OCI-LY7 (cell line): Measurements from ENCODE around the gene DLG5. TPM values are rescaled to one million over a fixed set of nuclear protein-coding genes. Genes with fewer than 3 reads are reported as not detected.

Experiments
- BruUV-seq: library from RNA; stranded (reverse); fragments of 400-500 nt; replicated peaks from 2 replicates; lab custom pipeline; 2021; lab: Mats Ljungman, UMichigan
- CTCF ChIA-PET: fragments of 300-600 bp; sonication (Branson Sonifier 250); formaldehyde crosslinking; loops from one replicate; lab custom pipeline; 2022; ENCODE audit warnings: antibody characterized with exemption; ENCODE audit not compliant: unreplicated experiment; lab: Charles Lee
- POLR2A ChIA-PET: fragments of 300-600 bp; sonication (Branson Sonifier 250); formaldehyde crosslinking; loops from one replicate; lab custom pipeline; 2022; ENCODE audit warnings: antibody characterized with exemption; lab: Charles Lee
- DNase-seq: peaks from one replicate; pipeline ENCODE4 v3.0.0-alpha.2; 2015; ENCODE audit warnings: low spot score
- H2AFZ ChIP-seq: fragments of 200-600 bp; sonication (generic), shearing (Covaris generic); 2 replicates; pipeline ENCODE4 v1.6.1; 2014; ENCODE audit warnings: mild to moderate bottlenecking, antibody characterized with exemption, low read length, moderate library complexity
- H3K27ac ChIP-seq: fragments of 200-600 bp; sonication (generic); 2 replicates; pipeline ENCODE4 v1.5.1; 2014; ENCODE audit warnings: mixed run types, low read depth, mild to moderate bottlenecking, moderate library complexity, low read length, inconsistent platforms; ENCODE audit not compliant: poor library complexity, severe bottlenecking
- H3K36me3 ChIP-seq: fragments of 200-600 bp; sonication (generic); 2 replicates; pipeline ENCODE4 v1.6.1; 2014; ENCODE audit warnings: mild to moderate bottlenecking, antibody characterized with exemption, low read length, moderate library complexity, mixed read lengths; ENCODE audit not compliant: insufficient read depth
- H3K4me1 ChIP-seq: fragments of 200-600 bp; sonication (generic); 2 replicates; pipeline ENCODE4 v1.5.1; 2014; ENCODE audit warnings: mild to moderate bottlenecking, low read length; ENCODE audit not compliant: insufficient read depth, poor library complexity, severe bottlenecking
- H3K4me2 ChIP-seq: fragments of 200-600 bp; sonication (generic); 2 replicates; pipeline ENCODE4 v1.6.1; 2014; ENCODE audit warnings: mild to moderate bottlenecking, low read length
- H3K4me3 ChIP-seq: fragments of 200-600 bp; sonication (generic); 2 replicates; pipeline ENCODE4 v1.5.1; 2014; ENCODE audit warnings: mild to moderate bottlenecking, low read depth, low read length; ENCODE audit not compliant: poor library complexity, severe bottlenecking
- H3K79me2 ChIP-seq: fragments of 200-600 bp; sonication (generic); 2 replicates; pipeline ENCODE4 v1.6.1; 2016; ENCODE audit warnings: low read depth, mild to moderate bottlenecking, low read length, moderate library complexity, mixed read lengths; ENCODE audit not compliant: insufficient read depth
- H3K9me2 ChIP-seq: fragments of 200-600 bp; sonication (generic); 2 replicates; pipeline ENCODE4 v1.6.1; 2016; ENCODE audit warnings: mild to moderate bottlenecking, low read length, mixed read lengths; ENCODE audit not compliant: insufficient read depth
- H3K9me3 ChIP-seq: fragments of 200-600 bp; sonication (generic); 2 replicates; pipeline ENCODE4 v1.6.1; 2014; ENCODE audit warnings: mild to moderate bottlenecking, mixed run types, low read length, mixed read lengths
- H4K20me1 ChIP-seq: fragments of 200-600 bp; sonication (generic); 2 replicates; pipeline ENCODE4 v1.6.1; 2014; ENCODE audit warnings: mild to moderate bottlenecking, antibody characterized with exemption, low read length, moderate library complexity, mixed read lengths; ENCODE audit not compliant: insufficient read depth
- CTCF ChIP-seq: fragments of 200-600 bp; sonication (generic); conservative IDR thresholded peaks from 2 replicates; pipeline ENCODE4 v1.5.1; 2014; ENCODE audit warnings: mild to moderate bottlenecking, antibody characterized with exemption, low read length, moderate library complexity, mixed read lengths
- EZH2phosphoT487 ChIP-seq: fragments of 200-600 bp; sonication (generic); IDR thresholded peaks from 2 replicates; pipeline ENCODE4 v1.6.1; 2018; ENCODE audit warnings: low read depth, borderline replicate concordance, mild to moderate bottlenecking, mixed run types, antibody characterized with exemption, low read length, moderate library complexity, mixed read lengths
- intact Hi-C: fragments of 100-400 bp; cut with micrococcal nuclease; formaldehyde crosslinking; loops from one replicate; pipeline ENCODE4 v1.10.0; 2022; ENCODE audit not compliant: unreplicated experiment
- total RNA-seq, 2 experiments: library from RNA; depleted of rRNA in 1 of 2; stranded (reverse); fragments of >200 nt in 1 of 2; shearing (Covaris generic) in 1 of 2; gene quantifications; 2 replicates each; pipeline ENCODE4 v1.2.3, GENCODE V29; 2014 to 2022

DLG5 gene
- total RNA-seq, 2 experiments from 2014 or later, result 0.27 TPM; not detected in 1

GRCh38 chr10:77921395-77921794 is 5.2 kb downstream of the DLG5 start:
- no TSS peak for BruUV-seq

GRCh38 chr10:77920495-77920894 is 6.1 kb downstream of the DLG5 start:
- BruUV-seq, result no TSS peak
- no peak overlapping the region for H3K27ac ChIP-seq
- H4K20me1 ChIP-seq, result no peaks in the 10 kb centered on the region
- no peak overlapping the region for H2AFZ ChIP-seq
- H3K79me2 ChIP-seq, result no peaks in the 10 kb centered on the region
- no peaks in the 10 kb centered on the region for H3K9me2 ChIP-seq
- intact Hi-C loops, result no loop called here
- H3K4me2 ChIP-seq, result no peak overlapping the region
- DNase-seq, result no peak
- H3K4me3 ChIP-seq, result no peak overlapping the region
- H3K36me3 ChIP-seq, result no peaks in the 10 kb centered on the region
- CTCF ChIA-PET, result no interaction called here
- no peak for TF ChIP-seq CTCF
- no peak for TF ChIP-seq EZH2phosphoT487
- H3K9me3 ChIP-seq, result no peaks in the 10 kb centered on the region
- POLR2A ChIA-PET, result interaction anchor here (0.5 to 1.0 kb wide), 2 partner anchors 17 to 1276 kb away, joined by 3 read pairs; no protein-coding TSS in a partner anchor
- H3K4me1 ChIP-seq, result no peaks in the 10 kb centered on the region

More at GRCh38 chr10:77921395-77921794, 5.2 kb downstream of the DLG5 start:
- ChIA-PET POLR2A (interaction anchor here (1.0 kb wide), 1 partner anchor 18 kb away, joined by 3 read pairs; no protein-coding TSS in a partner anchor), CTCF (no interaction called here)
- H4K20me1 ChIP-seq, result no peaks in the 10 kb centered on the region
- H3K27ac ChIP-seq, result no peak overlapping the region
- DNase-seq, result no peak
- TF ChIP-seq CTCF, result no peak
- no peak for TF ChIP-seq EZH2phosphoT487
- no peaks in the 10 kb centered on the region for H3K4me1 ChIP-seq
- no peak overlapping the region for H2AFZ ChIP-seq
- H3K9me3 ChIP-seq, result no peaks in the 10 kb centered on the region
- H3K36me3 ChIP-seq, result no peaks in the 10 kb centered on the region
- H3K4me3 ChIP-seq, result no peak overlapping the region
- no peak overlapping the region for H3K4me2 ChIP-seq
- H3K79me2 ChIP-seq, result no peaks in the 10 kb centered on the region
- intact Hi-C loops, result no loop called here
- no peaks in the 10 kb centered on the region for H3K9me2 ChIP-seq

- Histone ChIP-seq H3K9me2 (no peaks in the 10 kb centered on the region), H2AFZ (no peak overlapping the region), H3K4me1 (no peaks in the 10 kb centered on the region), H3K4me3 (no peak overlapping the region), H4K20me1 (no peaks in the 10 kb centered on the region), H3K27ac (no peak overlapping the region), H3K4me2 (no peak overlapping the region), H3K36me3 (no peaks in the 10 kb centered on the region), H3K9me3 (no peaks in the 10 kb centered on the region), H3K79me2 (no peaks in the 10 kb centered on the region)
- intact Hi-C loops, result no loop called here
- CTCF ChIA-PET, result no interaction called here
- no TSS peak for BruUV-seq
- POLR2A ChIA-PET, result no interaction called here
- DNase-seq, result no peak
- no peak for TF ChIP-seq CTCF
Measured at GRCh38 chr10:77919713-77920108, 6.8 kb downstream of the DLG5 start.
